H9 (cell line): ENCODE data around the gene KCNA5. TPM values are rescaled to one million over a fixed set of nuclear protein-coding genes. Genes with fewer than 3 reads are reported as not detected.

ENCODE experiments used
- DNase-seq: peaks from one replicate; pipeline ENCODE4 v3.0.0-alpha.2; 2017
- H2AFZ ChIP-seq: one replicate; pipeline ENCODE4 v1.6.1; 2013; ENCODE audit warnings: mild to moderate bottlenecking, low read length, control low read depth, moderate library complexity
- H2AK5ac ChIP-seq: 2 replicates; pipeline ENCODE4 v1.6.1; 2013; ENCODE audit warnings: low read length, control low read depth, mixed read lengths; ENCODE audit not compliant: insufficient read length
- H2BK120ac ChIP-seq: one replicate; pipeline ENCODE4 v1.6.1; 2013; ENCODE audit warnings: low read depth, mild to moderate bottlenecking, low read length, control low read depth, inconsistent platforms; ENCODE audit not compliant: poor library complexity, severe bottlenecking
- H2BK12ac ChIP-seq: 2 replicates; pipeline ENCODE4 v1.6.1; 2013; ENCODE audit warnings: low read length, control low read depth, mixed read lengths, low read depth; ENCODE audit not compliant: insufficient read length
- H2BK15ac ChIP-seq: 2 replicates; pipeline ENCODE4 v1.6.1; 2013; ENCODE audit warnings: low read depth, low read length, control low read depth
- H2BK20ac ChIP-seq: one replicate; pipeline ENCODE4 v1.6.1; 2013; ENCODE audit warnings: low read depth, mild to moderate bottlenecking, low read length, control low read depth, inconsistent platforms; ENCODE audit not compliant: poor library complexity, severe bottlenecking
- H2BK5ac ChIP-seq: 2 replicates; pipeline ENCODE4 v1.6.1; 2013; ENCODE audit warnings: low read length, control low read depth, mixed read lengths; ENCODE audit not compliant: insufficient read length
- H3K14ac ChIP-seq: 2 replicates; pipeline ENCODE4 v1.6.1; 2013; ENCODE audit warnings: low read length, control low read depth; ENCODE audit not compliant: insufficient read depth
- H3K18ac ChIP-seq: 2 replicates; pipeline ENCODE4 v1.6.1; 2013; ENCODE audit warnings: low read depth, mild to moderate bottlenecking, mixed read lengths, low read length, control low read depth; ENCODE audit not compliant: insufficient read length
- H3K23ac ChIP-seq: 2 replicates; pipeline ENCODE4 v1.6.1; 2013; ENCODE audit warnings: low read length, control low read depth, mixed read lengths, low read depth; ENCODE audit not compliant: insufficient read length
- H3K23me2 ChIP-seq: 2 replicates; pipeline ENCODE4 v1.6.1; 2013; ENCODE audit warnings: low read depth, mild to moderate bottlenecking, mixed read lengths, low read length, control low read depth; ENCODE audit not compliant: insufficient read length, poor library complexity, severe bottlenecking
- H3K27ac ChIP-seq: 2 replicates; pipeline ENCODE4 v1.5.1; 2013; ENCODE audit warnings: low read length, control low read depth, mixed read lengths, low read depth; ENCODE audit not compliant: insufficient read length
- H3K27me3 ChIP-seq: 2 replicates; pipeline ENCODE4 v1.6.1; 2013; ENCODE audit warnings: low read length, control low read depth, inconsistent platforms; ENCODE audit not compliant: insufficient read depth
- H3K4ac ChIP-seq: 2 replicates; pipeline ENCODE4 v1.6.1; 2013; ENCODE audit warnings: low read depth, mild to moderate bottlenecking, control low read depth, inconsistent platforms, low read length, moderate library complexity
- H3K4me1 ChIP-seq: 2 replicates; pipeline ENCODE4 v1.6.1; 2013; ENCODE audit warnings: low read length, control low read depth, inconsistent platforms; ENCODE audit not compliant: insufficient read depth
- H3K4me2 ChIP-seq: 2 replicates; pipeline ENCODE4 v1.6.1; 2013; ENCODE audit warnings: low read length, control low read depth, mixed read lengths; ENCODE audit not compliant: insufficient read length, insufficient read depth
- H3K56ac ChIP-seq: 2 replicates; pipeline ENCODE4 v1.6.1; 2013; ENCODE audit warnings: low read depth, mild to moderate bottlenecking, mixed read lengths, low read length, control low read depth; ENCODE audit not compliant: insufficient read length
- H3K79me1 ChIP-seq: 2 replicates; pipeline ENCODE4 v1.6.1; 2013; ENCODE audit warnings: low read depth, mild to moderate bottlenecking, moderate library complexity, low read length, control low read depth, inconsistent platforms; ENCODE audit not compliant: insufficient read depth, poor library complexity, severe bottlenecking
- H3K79me2 ChIP-seq: 2 replicates; pipeline ENCODE4 v1.6.1; 2013; ENCODE audit warnings: low read length, control low read depth, inconsistent platforms; ENCODE audit not compliant: insufficient read depth
- H3K9ac ChIP-seq: 2 replicates; pipeline ENCODE4 v1.6.1; 2013; ENCODE audit warnings: low read length, control low read depth, mixed read lengths; ENCODE audit not compliant: insufficient read length; ENCODE audit errors: extremely low read depth
- H3K9me3 ChIP-seq: one replicate; pipeline ENCODE4 v1.6.1; 2013; ENCODE audit warnings: low read depth, low read length, inconsistent platforms; ENCODE audit not compliant: control insufficient read depth
- H3T11ph ChIP-seq: one replicate; pipeline ENCODE4 v1.6.1; 2013; ENCODE audit warnings: mild to moderate bottlenecking, low read length, control low read depth, inconsistent platforms
- H4K20me1 ChIP-seq: one replicate; pipeline ENCODE4 v1.6.1; 2013; ENCODE audit not compliant: control insufficient read depth, insufficient read length, insufficient read depth
- H4K5ac ChIP-seq: 2 replicates; pipeline ENCODE4 v1.6.1; 2013; ENCODE audit warnings: low read depth, mild to moderate bottlenecking, mixed read lengths, low read length, control low read depth; ENCODE audit not compliant: insufficient read length
- H4K8ac ChIP-seq: replicated peaks from 2 replicates; pipeline ENCODE4 v1.6.1; 2013; ENCODE audit warnings: low read length, control low read depth, mixed read lengths, low read depth; ENCODE audit not compliant: insufficient read length
- H4K91ac ChIP-seq: 2 replicates; pipeline ENCODE4 v1.6.1; 2013; ENCODE audit warnings: low read depth, mild to moderate bottlenecking, moderate library complexity, mixed read lengths, low read length, control low read depth; ENCODE audit not compliant: insufficient read length
- H3K27ac Mint-ChIP-seq, 3 experiments: 2 replicates in 2 of 3; 3 replicates in 1 of 3; pipeline ENCODE4 v1.8.0; 2020 to 2021; ENCODE audit warnings: mixed read lengths in 3 of 3, mild to moderate bottlenecking in 1 of 3, moderate library complexity in 1 of 3
- H3K27me3 Mint-ChIP-seq: 2 replicates; pipeline ENCODE4 v1.8.0; 2021; ENCODE audit warnings: low read depth, mild to moderate bottlenecking, moderate library complexity, mixed read lengths
- H3K36me3 Mint-ChIP-seq, 3 experiments: 2 replicates in 2 of 3; 3 replicates in 1 of 3; pipeline ENCODE4 v1.8.0; 2020 to 2021; ENCODE audit warnings: low read depth in 3 of 3, mixed read lengths in 3 of 3; ENCODE audit not compliant: insufficient read depth in 1 of 3
- H3K4me1 Mint-ChIP-seq, 2 experiments: 2 replicates each; pipeline ENCODE4 v1.8.0; 2020; ENCODE audit warnings: mixed read lengths in 2 of 2
- H3K4me3 Mint-ChIP-seq, 2 experiments: 2 replicates in 1 of 2; 3 replicates in 1 of 2; pipeline ENCODE4 v1.8.0; 2020 to 2021; ENCODE audit warnings: mild to moderate bottlenecking in 2 of 2, mixed read lengths in 2 of 2, moderate library complexity in 1 of 2
- H3K9me3 Mint-ChIP-seq, 2 experiments: 2 replicates in 1 of 2; 3 replicates in 1 of 2; pipeline ENCODE4 v1.8.0; 2020; ENCODE audit warnings: mild to moderate bottlenecking in 2 of 2, mixed read lengths in 2 of 2, moderate library complexity in 1 of 2
- CTCF ChIP-seq: fragments of 200-600 bp; sonication (generic); conservative IDR thresholded peaks from 3 replicates; pipeline ENCODE4 v1.8.0; 2021; ENCODE audit warnings: antibody characterized with exemption, mild to moderate bottlenecking
- WGBS: extraction: QIAGEN DNeasy Blood & Tissue Kit; methylation state at CpG from one replicate; pipeline ENCODE4 v1.1.7; 2013; ENCODE audit warnings: missing lambda C conversion rate, low lambda C conversion rate, mixed read lengths; ENCODE audit not compliant: insufficient read length; ENCODE audit errors: extremely low coverage; 5-methylcytosine and 5-hydroxymethylcytosine counted together
- total RNA-seq: library from RNA; stranded (reverse); gene quantifications from 2 replicates; pipeline ENCODE4 v1.2.1, GENCODE V29; 2021

KCNA5 gene
- total RNA-seq, 1 experiment from 2014 or later = 0.22 TPM

- no peak overlapping the region for H2BK20ac ChIP-seq
- no peak overlapping the region for H2AFZ ChIP-seq
- Mint-ChIP-seq H3K9me3 (no peaks in the 10 kb centered on the region; a peak in 1 of 5 replicates), H3K4me1 (peaks cover 27 to 30% of the 10 kb centered on the region in 2 experiments), H3K27me3 (peaks cover 24% of the 10 kb centered on the region), H3K4me3 (no peak overlapping the region; a peak in 1 of 5 replicates), H3K36me3 (no peaks in the 10 kb centered on the region; a peak in 2 of 7 replicates), H3K27ac (peak overlapping the region in 1 of 3 experiments; percentile 31; a peak in 1 of 7 replicates)
- no peak overlapping the region for H3K4ac ChIP-seq
- no peak overlapping the region for H3K9ac ChIP-seq
- WGBS = no CpG with 5 or more reads among the region's 4 CpGs
- no peak for DNase-seq
- H3K79me2 ChIP-seq = no peaks in the 10 kb centered on the region
- no peak overlapping the region for H3K56ac ChIP-seq
- H2BK5ac ChIP-seq = no peak overlapping the region
- H2BK12ac ChIP-seq = no peak overlapping the region
- H3K27ac ChIP-seq = no peak overlapping the region
- H3K9me3 ChIP-seq = no peaks in the 10 kb centered on the region
- H3K23ac ChIP-seq = no peak overlapping the region
- no peak overlapping the region for H2BK15ac ChIP-seq
- no peak overlapping the region for H4K91ac ChIP-seq
- TF ChIP-seq CTCF = no peak
- no peaks in the 10 kb centered on the region for H4K20me1 ChIP-seq
- H4K5ac ChIP-seq = no peak overlapping the region
- H3K23me2 ChIP-seq = no peaks in the 10 kb centered on the region
- no peak overlapping the region for H3K4me2 ChIP-seq
- no peak overlapping the region for H2AK5ac ChIP-seq
- no peaks in the 10 kb centered on the region for H3K79me1 ChIP-seq
- H3K18ac ChIP-seq = no peak overlapping the region
- H2BK120ac ChIP-seq = no peak overlapping the region
- peaks cover 8% of the 10 kb centered on the region; the same call in 1 of the 2 replicates for H3K4me1 ChIP-seq
- H3K27me3 ChIP-seq = no peaks in the 10 kb centered on the region
- H3K14ac ChIP-seq = no peak overlapping the region
- H3T11ph ChIP-seq = no peak overlapping the region
- H4K8ac ChIP-seq = no peak overlapping the region
These were observed 16.4 kb upstream of the KCNA5 start for GRCh38 chr12:5027046-5027821.
